Thymus (tissue), 11 donors: ENCODE measurements around the gene SULT1C4. TPM values are rescaled to one million over a fixed set of nuclear protein-coding genes. Genes with fewer than 3 reads are reported as not detected.
A peak's percentile ranks its signal among the peaks of the same experiment; 100 is the strongest.

Experiments
- DNase-seq, 9 donors: peaks; one replicate each; pipeline ENCODE4 v3.0.0-alpha.2; 2013; ENCODE audit warnings: low spot score in 9 of 9, low read depth in 6 of 9, missing footprints in 1 of 9
- H3K27ac ChIP-seq, 2 donors: one replicate each; pipeline ENCODE4 v1.5.1; 2013; ENCODE audit warnings: control low read depth in 1 of 2, low read depth in 1 of 2, low read length in 1 of 2, mild to moderate bottlenecking in 1 of 2, moderate library complexity in 1 of 2
- H3K27me3 ChIP-seq, 2 donors: one replicate each; pipeline ENCODE4 v1.5.1; 2013; ENCODE audit warnings: low read length in 1 of 2; ENCODE audit not compliant: control insufficient read depth in 2 of 2, insufficient read depth in 1 of 2
- H3K36me3 ChIP-seq, 2 donors: one replicate each; pipeline ENCODE4 v1.5.1; 2013; ENCODE audit warnings: low read length in 1 of 2, mild to moderate bottlenecking in 1 of 2, moderate library complexity in 1 of 2; ENCODE audit not compliant: control insufficient read depth in 2 of 2, insufficient read depth in 2 of 2
- H3K4me1 ChIP-seq, 2 donors: one replicate each; pipeline ENCODE4 v1.5.1; 2013; ENCODE audit warnings: low read length in 2 of 2; ENCODE audit not compliant: control insufficient read depth in 2 of 2, insufficient read depth in 2 of 2
- H3K4me3 ChIP-seq, 2 donors: one replicate each; pipeline ENCODE4 v1.5.1; 2013; ENCODE audit warnings: low read length in 2 of 2, control low read depth in 1 of 2, mild to moderate bottlenecking in 1 of 2
- H3K9me3 ChIP-seq, 2 donors: one replicate each; pipeline ENCODE4 v1.5.1; 2013; ENCODE audit warnings: low read length in 1 of 2, mild to moderate bottlenecking in 1 of 2; ENCODE audit not compliant: control insufficient read depth in 2 of 2, insufficient read depth in 1 of 2
- WGBS: extraction: QIAGEN DNeasy Blood & Tissue Kit; methylation state at CpG from one replicate; pipeline ENCODE4 v1.1.7; 2013; 5-methylcytosine and 5-hydroxymethylcytosine counted together
- polyA plus RNA-seq: library from polyadenylated mRNA; stranded (reverse); fragments of 200-250 nt; gene quantifications from one replicate; pipeline ENCODE4 v1.2.3, GENCODE V29; 2013
- total RNA-seq: library from RNA; stranded (reverse); fragments of 120-200 nt; gene quantifications from one replicate; pipeline ENCODE4 v1.2.4, GENCODE V29; 2013
- donor health status: healthy.

The SULT1C4 gene
- total and polyA plus RNA-seq, 2 donors: 3.6 to 8.1 TPM

GRCh38 chr2:108365656-108366055 is 12.1 kb upstream of the SULT1C4 start:
- Histone ChIP-seq H3K4me3 (no peak overlapping the region), H3K36me3 (no peaks in the 10 kb centered on the region), H3K27me3 (no peaks in the 10 kb centered on the region), H3K9me3 (no peaks in the 10 kb centered on the region), H3K4me1 (peaks cover 0 to 4% of the 10 kb centered on the region in 2 donors), H3K27ac (no peak overlapping the region)
- 94% methylated on average over 3 of the region's 3 CpGs for WGBS
- DNase-seq: no peak

- WGBS: 97% methylated on average over 1 of the region's 1 CpG
- Histone ChIP-seq H3K9me3 (no peaks in the 10 kb centered on the region), H3K4me3 (no peak overlapping the region), H3K36me3 (no peaks in the 10 kb centered on the region), H3K27me3 (no peaks in the 10 kb centered on the region), H3K4me1 (peaks cover 0 to 4% of the 10 kb centered on the region in 2 donors), H3K27ac (no peak overlapping the region)
- DNase-seq: no peak
Observed at GRCh38 chr2:108367014-108367413, 10.7 kb upstream of the SULT1C4 start.

- H3K4me1 ChIP-seq: peaks cover 0 to 4% of the 10 kb centered on the region in 2 donors
- no peak for DNase-seq
- peak overlapping the region in 1 of 2 donors; percentile 2 for H3K27ac ChIP-seq
- 95% methylated on average over 2 of the region's 2 CpGs for WGBS
- no peaks in the 10 kb centered on the region for H3K9me3 ChIP-seq
- no peak overlapping the region for H3K4me3 ChIP-seq
- no peaks in the 10 kb centered on the region for H3K27me3 ChIP-seq
- no peaks in the 10 kb centered on the region for H3K36me3 ChIP-seq
Observed at GRCh38 chr2:108367561-108368175, 10.1 kb upstream of the SULT1C4 start.

DNA sequence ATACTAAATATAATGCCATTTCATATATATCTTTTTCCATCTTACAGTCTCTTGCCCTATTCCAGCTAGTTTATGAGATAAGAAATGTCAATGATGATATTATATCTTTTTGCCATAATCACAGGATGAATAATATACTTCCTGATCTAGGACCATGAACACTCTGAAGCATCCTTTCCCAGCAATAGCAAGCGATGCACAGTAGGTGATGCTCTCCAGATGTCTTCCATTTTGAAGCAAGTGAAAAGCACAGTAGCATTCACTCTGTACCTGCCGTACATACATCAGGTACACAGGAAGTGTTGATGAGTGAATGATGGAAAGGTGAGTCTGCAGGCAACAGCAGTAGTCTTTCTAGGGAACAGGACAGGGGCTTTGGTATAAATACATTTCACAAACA is 8.6 kb upstream of the SULT1C4 start:
- Histone ChIP-seq H3K4me1 (no peaks in the 10 kb centered on the region), H3K4me3 (no peak overlapping the region), H3K27ac (no peak overlapping the region), H3K27me3 (no peaks in the 10 kb centered on the region), H3K9me3 (no peaks in the 10 kb centered on the region), H3K36me3 (no peaks in the 10 kb centered on the region)
- DNase-seq: no peak
- WGBS: 98% methylated on average over 2 of the region's 2 CpGs

GRCh38 chr2:108370080-108370479 is 7.7 kb upstream of the SULT1C4 start:
- no peaks in the 10 kb centered on the region for H3K36me3 ChIP-seq
- H3K4me1 ChIP-seq: no peaks in the 10 kb centered on the region
- no peak overlapping the region for H3K27ac ChIP-seq
- no peaks in the 10 kb centered on the region for H3K27me3 ChIP-seq
- 96% methylated on average over 2 of the region's 2 CpGs for whole genome bisulfite sequencing
- no peaks in the 10 kb centered on the region for H3K9me3 ChIP-seq
- no peak for DNase-seq
- no peak overlapping the region for H3K4me3 ChIP-seq

GRCh38 chr2:108376774-108377173 is 980 bp upstream of the SULT1C4 start:
- Histone ChIP-seq H3K27ac (peak overlapping the region in 1 of 2 donors; percentile 34), H3K4me3 (no peak overlapping the region), H3K27me3 (no peaks in the 10 kb centered on the region), H3K36me3 (no peaks in the 10 kb centered on the region), H3K4me1 (peaks cover 0 to 14% of the 10 kb centered on the region in 2 donors), H3K9me3 (no peaks in the 10 kb centered on the region)
- 97% methylated on average over 4 of the region's 4 CpGs for WGBS
- no peak for DNase-seq

DNA sequence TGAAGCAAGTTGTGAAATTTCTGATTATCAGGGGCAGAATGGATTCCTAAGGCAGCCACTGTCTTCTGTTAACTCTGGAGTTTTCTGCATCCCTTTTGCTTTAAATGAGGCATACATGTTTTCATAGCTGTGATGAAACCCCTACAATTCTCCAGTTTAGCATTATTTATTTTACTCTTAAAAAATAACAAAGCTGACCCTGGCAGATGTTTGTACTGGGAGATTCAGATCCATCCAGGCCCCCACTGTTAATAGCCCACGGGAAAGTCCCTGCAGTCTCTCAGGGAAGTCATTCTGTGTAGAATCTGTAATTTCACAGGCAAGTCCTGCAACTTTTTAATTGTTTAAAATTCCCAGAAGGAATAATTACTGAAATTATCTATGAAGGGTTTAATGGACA is 353 bp upstream of the SULT1C4 start:
- Histone ChIP-seq H3K9me3 (no peaks in the 10 kb centered on the region), H3K27me3 (no peaks in the 10 kb centered on the region), H3K4me1 (peaks cover 0 to 14% of the 10 kb centered on the region in 2 donors), H3K36me3 (no peaks in the 10 kb centered on the region), H3K27ac (peak overlapping the region in 1 of 2 donors; percentile 34), H3K4me3 (peak overlapping the region in 1 of 2 donors; percentile 23)
- DNase-seq: no peak
- 30% methylated on average over 1 of the region's 1 CpG for WGBS

DNA sequence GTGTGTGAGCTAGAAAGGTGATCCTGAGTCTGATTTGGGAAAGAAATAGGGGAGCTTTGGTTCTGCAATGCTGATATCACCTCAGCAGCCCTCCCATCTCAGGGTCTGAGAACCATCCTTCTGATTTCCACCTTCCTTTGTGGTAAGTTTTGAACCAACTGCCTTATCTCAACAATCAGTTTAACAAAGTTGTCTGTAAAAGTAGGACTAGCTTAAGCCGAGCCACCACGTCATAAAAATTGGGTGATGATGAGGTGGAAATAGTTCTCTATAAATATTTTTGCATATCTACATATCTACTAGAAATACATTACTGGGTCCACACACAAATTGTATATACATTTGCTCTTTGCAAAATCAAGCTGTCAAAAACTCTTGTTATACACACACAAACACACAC is 1.1 kb downstream of the SULT1C4 start:
- H3K36me3 ChIP-seq: no peaks in the 10 kb centered on the region
- H3K27me3 ChIP-seq: no peaks in the 10 kb centered on the region
- peak in 1 of 9 donors; percentile 27 for DNase-seq
- H3K9me3 ChIP-seq: no peaks in the 10 kb centered on the region
- H3K27ac ChIP-seq: peak overlapping the region in 1 of 2 donors; percentile 45
- H3K4me1 ChIP-seq: peaks cover 0 to 14% of the 10 kb centered on the region in 2 donors
- H3K4me3 ChIP-seq: no peak overlapping the region
- 16% methylated on average over 2 of the region's 2 CpGs for WGBS

GRCh38 chr2:108382196-108382595 is 4.4 kb downstream of the SULT1C4 start:
- no peak overlapping the region for H3K4me3 ChIP-seq
- H3K36me3 ChIP-seq: no peaks in the 10 kb centered on the region
- no peaks in the 10 kb centered on the region for H3K27me3 ChIP-seq
- H3K27ac ChIP-seq: no peak overlapping the region
- peaks cover 0 to 12% of the 10 kb centered on the region in 2 donors for H3K4me1 ChIP-seq
- no peaks in the 10 kb centered on the region for H3K9me3 ChIP-seq
- 93% methylated on average over 4 of the region's 4 CpGs for WGBS
- no peak for DNase-seq
